Measurements from ENCODE around the gene CLN3. TPM values are rescaled to one million over a fixed set of nuclear protein-coding genes. Genes with fewer than 3 reads are reported as not detected.
A peak's percentile ranks its signal among the peaks of the same experiment; 100 is the strongest.
"Not testable (repeated sequence)": the region's sequence is repeated elsewhere in the genome, so short reads cannot be mapped to it uniquely, and the experiment has no call there.

CLN3 gene
- total RNA-seq, 2 donors from 2014 or later = 44.6 to 57.1 TPM

DNA sequence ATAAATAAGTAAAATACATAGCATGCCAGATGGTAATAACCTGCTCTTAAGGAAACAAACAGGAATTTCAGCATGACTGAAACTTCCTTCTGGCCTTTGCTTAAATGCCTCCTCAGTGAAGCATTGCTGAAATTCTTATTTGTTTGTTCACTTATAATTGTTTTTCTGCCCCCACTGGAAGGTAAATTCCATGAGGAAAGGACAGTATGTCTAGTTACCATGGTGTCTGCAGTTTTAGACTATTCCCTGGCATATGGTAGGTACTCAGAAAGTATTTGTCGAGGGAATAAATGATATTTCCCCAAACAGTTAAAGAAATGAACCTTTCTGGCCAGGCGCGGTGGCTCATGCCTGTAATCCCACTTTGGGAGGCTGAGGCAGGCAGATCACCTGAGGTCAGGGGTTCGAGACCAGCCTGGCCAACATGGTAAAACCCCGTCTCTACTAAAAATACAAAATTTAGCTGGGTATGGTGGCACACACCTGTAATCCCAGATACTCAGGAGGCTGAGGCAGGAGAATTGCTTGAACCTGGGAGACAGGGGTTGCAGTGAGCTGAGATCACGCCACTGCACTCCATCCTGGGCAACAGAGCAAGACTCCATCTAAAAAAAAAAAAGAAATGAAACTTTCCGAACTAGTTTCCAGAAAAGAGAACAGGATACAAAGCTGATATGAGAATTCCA, 35.4 kb upstream of the CLN3 start:
- H3K27me3 Mint-ChIP-seq; H3K36me3 Mint-ChIP-seq (ENCODE audit: low read depth); H3K9me3 ChIP-seq (ENCODE audit: control insufficient read depth, low read length, poor library complexity, severe bottlenecking); ATAC-seq; H3K27ac Mint-ChIP-seq; H3K4me3 Mint-ChIP-seq; DNase-seq: not testable (repeated sequence)
- peaks cover 13% of the 10 kb centered on the region for H3K4me1 Mint-ChIP-seq

DNA sequence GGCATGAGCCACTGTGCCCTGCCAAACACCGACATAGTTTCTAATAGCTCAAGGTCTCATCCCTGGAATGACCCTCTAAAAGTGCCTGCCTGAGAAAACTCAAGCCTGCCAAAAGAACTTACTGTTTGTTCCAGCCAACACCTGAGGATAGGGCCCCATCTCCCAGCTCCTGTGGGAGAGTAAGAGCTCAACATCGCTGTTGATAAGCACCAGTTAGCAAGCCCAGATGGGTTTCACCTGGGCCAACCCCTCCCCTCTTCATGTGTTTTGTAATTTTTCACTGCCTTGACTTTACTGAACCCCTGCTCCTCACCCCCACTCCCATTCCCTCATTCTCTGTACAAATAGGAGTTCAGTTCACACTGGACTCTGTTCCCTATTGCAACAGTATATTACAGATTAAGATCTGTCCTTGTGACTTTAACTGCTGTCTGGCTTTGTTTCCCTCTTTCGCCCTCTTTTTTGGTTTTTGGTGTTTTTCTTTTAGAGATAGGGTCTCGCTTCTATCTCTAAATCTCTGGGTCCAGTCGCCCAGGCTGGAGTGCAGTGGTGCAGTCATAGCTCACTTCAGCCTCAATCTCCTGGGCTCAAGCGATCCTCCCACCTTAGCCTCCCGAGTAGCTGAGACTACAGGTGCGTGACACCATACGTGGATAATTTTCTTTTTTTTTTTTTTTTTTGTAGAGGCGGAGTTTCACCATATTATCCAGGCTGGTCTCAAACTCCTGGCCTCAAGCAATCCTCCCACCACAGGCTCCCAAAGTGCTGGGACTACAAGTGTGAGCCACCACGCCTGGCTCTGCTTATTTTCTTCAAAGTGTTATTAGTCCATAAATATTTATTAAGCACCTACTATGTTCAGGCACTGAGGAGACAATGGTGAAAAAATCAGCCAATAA, 34.6 kb upstream of the CLN3 start:
- Mint-ChIP-seq H3K36me3 (ENCODE audit: low read depth) (no peaks in the 10 kb centered on the region), H3K4me1 (peaks cover 10% of the 10 kb centered on the region), H3K27me3 (no peaks in the 10 kb centered on the region), H3K4me3 (no peak overlapping the region), H3K27ac (no peak overlapping the region)
- H3K9me3 ChIP-seq (ENCODE audit: control insufficient read depth, low read length, poor library complexity, severe bottlenecking) = no peaks in the 10 kb centered on the region
- ATAC-seq (no peak), DNase-seq (no peak)

DNA sequence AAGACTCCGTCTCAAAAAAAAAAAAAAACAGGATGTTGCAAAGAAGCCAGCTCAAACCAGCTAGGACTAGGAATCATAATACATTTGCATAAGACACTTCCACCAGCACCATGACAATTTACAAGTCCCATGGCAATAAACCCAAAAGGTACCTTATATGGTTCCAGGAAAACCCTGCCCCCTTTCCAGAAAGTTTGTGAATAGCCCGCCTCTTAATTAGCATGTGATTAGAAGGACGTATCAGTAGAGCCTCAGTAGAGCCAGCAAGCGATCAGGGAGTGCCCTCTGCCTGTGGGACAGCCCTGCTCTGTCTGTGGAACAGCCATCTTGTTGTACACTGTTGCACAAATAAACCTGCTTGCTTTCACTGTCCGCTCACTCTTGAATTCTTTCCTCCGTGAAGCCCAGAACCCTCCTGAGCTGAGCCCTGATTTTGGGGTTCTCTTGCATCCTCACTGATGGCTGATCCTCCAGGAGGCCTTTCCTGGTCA, 32.9 kb upstream of the CLN3 start:
- peaks cover 16% of the 10 kb centered on the region for H3K4me1 Mint-ChIP-seq
- no peak for DNase-seq
- peak; percentile 61 for ATAC-seq
- H3K4me3 Mint-ChIP-seq = no peak overlapping the region
- no peaks in the 10 kb centered on the region for H3K27me3 Mint-ChIP-seq
- no peaks in the 10 kb centered on the region for H3K9me3 ChIP-seq (ENCODE audit: control insufficient read depth, low read length, poor library complexity, severe bottlenecking)
- no peaks in the 10 kb centered on the region for H3K36me3 Mint-ChIP-seq (ENCODE audit: low read depth)
- H3K27ac Mint-ChIP-seq = peak overlapping the region; percentile 53

GRCh38 chr16:28522792-28523191, 30.9 kb upstream of the CLN3 start:
- no peak overlapping the region for H3K4me3 Mint-ChIP-seq
- H3K27me3 Mint-ChIP-seq = no peaks in the 10 kb centered on the region
- DNase-seq (no peak), ATAC-seq (no peak)
- peak overlapping the region; percentile 47 for H3K27ac Mint-ChIP-seq
- no peaks in the 10 kb centered on the region for H3K36me3 Mint-ChIP-seq (ENCODE audit: low read depth)
- H3K4me1 Mint-ChIP-seq = peaks cover 16% of the 10 kb centered on the region
- H3K9me3 ChIP-seq (ENCODE audit: control insufficient read depth, low read length, poor library complexity, severe bottlenecking) = no peaks in the 10 kb centered on the region

- peaks cover 14% of the 10 kb centered on the region for H3K4me1 Mint-ChIP-seq
- no peaks in the 10 kb centered on the region for H3K36me3 Mint-ChIP-seq (ENCODE audit: low read depth)
- no peaks in the 10 kb centered on the region for H3K9me3 ChIP-seq (ENCODE audit: control insufficient read depth, low read length, poor library complexity, severe bottlenecking)
- DNase-seq (no peak), ATAC-seq (no peak)
- no peak overlapping the region for H3K4me3 Mint-ChIP-seq
- H3K27me3 Mint-ChIP-seq = no peaks in the 10 kb centered on the region
- no peak overlapping the region for H3K27ac Mint-ChIP-seq
Measured at GRCh38 chr16:28521436-28521835, 29.6 kb upstream of the CLN3 start.

DNA sequence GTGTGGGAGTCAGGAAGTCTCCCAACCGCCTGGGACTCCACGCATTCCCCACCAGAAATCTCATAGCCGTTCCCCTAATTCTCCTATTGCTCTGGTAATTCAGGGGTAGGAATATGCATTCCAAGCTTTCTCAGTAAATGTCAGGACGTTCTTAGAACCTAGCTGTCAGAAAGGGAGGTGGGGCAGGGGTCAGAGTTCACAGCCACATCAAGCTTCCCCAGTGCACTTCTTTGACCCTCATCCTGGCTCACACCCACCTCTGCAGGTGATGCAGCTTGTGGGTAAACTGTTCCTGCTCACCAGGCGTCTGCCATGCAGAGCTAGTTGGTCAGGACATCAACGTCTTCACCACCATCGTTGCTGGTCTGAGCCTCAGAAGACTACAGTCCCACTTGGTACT, 28.8 kb upstream of the CLN3 start:
- H3K27me3 Mint-ChIP-seq = no peaks in the 10 kb centered on the region
- no peak overlapping the region for H3K27ac Mint-ChIP-seq
- ATAC-seq = no peak
- no peak overlapping the region for H3K4me3 Mint-ChIP-seq
- H3K9me3 ChIP-seq (ENCODE audit: control insufficient read depth, low read length, poor library complexity, severe bottlenecking) = no peaks in the 10 kb centered on the region
- no peak for DNase-seq
- no peaks in the 10 kb centered on the region for H3K36me3 Mint-ChIP-seq (ENCODE audit: low read depth)
- H3K4me1 Mint-ChIP-seq = peaks cover 13% of the 10 kb centered on the region

- H3K4me1 Mint-ChIP-seq = peaks cover 7% of the 10 kb centered on the region
- DNase-seq = no peak
- H3K27ac Mint-ChIP-seq = peak overlapping the region; percentile 51
- no peak for ATAC-seq
- H3K9me3 ChIP-seq (ENCODE audit: control insufficient read depth, low read length, poor library complexity, severe bottlenecking) = no peaks in the 10 kb centered on the region
- H3K27me3 Mint-ChIP-seq = no peaks in the 10 kb centered on the region
- no peak overlapping the region for H3K4me3 Mint-ChIP-seq
- H3K36me3 Mint-ChIP-seq (ENCODE audit: low read depth) = no peaks in the 10 kb centered on the region
Measured at GRCh38 chr16:28514246-28514645, 22.4 kb upstream of the CLN3 start.

GRCh38 chr16:28513484-28514181, 21.8 kb upstream of the CLN3 start:
- no peaks in the 10 kb centered on the region for H3K9me3 ChIP-seq (ENCODE audit: control insufficient read depth, low read length, poor library complexity, severe bottlenecking)
- no peak for DNase-seq
- Mint-ChIP-seq H3K4me1 (peaks cover 7% of the 10 kb centered on the region), H3K27ac (peak overlapping the region; percentile 51), H3K36me3 (ENCODE audit: low read depth) (no peaks in the 10 kb centered on the region), H3K4me3 (no peak overlapping the region), H3K27me3 (no peaks in the 10 kb centered on the region)
- ATAC-seq = no peak

GRCh38 chr16:28511801-28512789, 20.2 kb upstream of the CLN3 start:
- no peaks in the 10 kb centered on the region for H3K27me3 Mint-ChIP-seq
- ATAC-seq (no peak), DNase-seq (no peak)

DNA sequence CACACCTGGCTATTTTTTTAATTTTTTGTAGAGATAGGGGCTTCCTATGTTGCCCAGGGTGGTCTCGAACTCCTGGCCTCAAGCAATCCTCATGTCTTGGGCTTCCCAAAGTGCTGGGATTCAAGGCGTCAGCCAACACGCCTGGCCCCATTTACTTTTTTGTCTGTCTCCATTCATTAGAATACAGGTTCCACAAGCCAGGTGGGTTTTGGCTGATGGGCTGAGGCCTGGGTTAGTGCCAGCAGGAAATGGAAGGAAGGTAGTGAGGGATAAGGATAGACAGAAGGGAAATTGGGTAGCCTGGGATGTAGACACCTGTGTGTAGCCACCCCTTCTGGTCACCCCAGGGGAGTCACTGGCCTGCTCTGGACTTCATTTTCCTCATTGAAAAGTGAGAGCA, 19.2 kb upstream of the CLN3 start:
- H3K9me3 ChIP-seq (ENCODE audit: control insufficient read depth, low read length, poor library complexity, severe bottlenecking) = no peaks in the 10 kb centered on the region
- no peaks in the 10 kb centered on the region for H3K27me3 Mint-ChIP-seq
- DNase-seq (no peak), ATAC-seq (no peak)
- no peaks in the 10 kb centered on the region for H3K36me3 Mint-ChIP-seq (ENCODE audit: low read depth)
- H3K4me1 Mint-ChIP-seq = peaks cover 18% of the 10 kb centered on the region
- peak overlapping the region; percentile 66 for H3K27ac Mint-ChIP-seq
- no peak overlapping the region for H3K4me3 Mint-ChIP-seq

More at GRCh38 chr16:28511801-28512789, 20.2 kb upstream of the CLN3 start:
- H3K4me1 Mint-ChIP-seq = peaks cover 14% of the 10 kb centered on the region
- H3K27ac Mint-ChIP-seq = no peak overlapping the region
- no peaks in the 10 kb centered on the region for H3K9me3 ChIP-seq (ENCODE audit: control insufficient read depth, low read length, poor library complexity, severe bottlenecking)
- no peaks in the 10 kb centered on the region for H3K36me3 Mint-ChIP-seq (ENCODE audit: low read depth)
- H3K4me3 Mint-ChIP-seq = no peak overlapping the region

DNA sequence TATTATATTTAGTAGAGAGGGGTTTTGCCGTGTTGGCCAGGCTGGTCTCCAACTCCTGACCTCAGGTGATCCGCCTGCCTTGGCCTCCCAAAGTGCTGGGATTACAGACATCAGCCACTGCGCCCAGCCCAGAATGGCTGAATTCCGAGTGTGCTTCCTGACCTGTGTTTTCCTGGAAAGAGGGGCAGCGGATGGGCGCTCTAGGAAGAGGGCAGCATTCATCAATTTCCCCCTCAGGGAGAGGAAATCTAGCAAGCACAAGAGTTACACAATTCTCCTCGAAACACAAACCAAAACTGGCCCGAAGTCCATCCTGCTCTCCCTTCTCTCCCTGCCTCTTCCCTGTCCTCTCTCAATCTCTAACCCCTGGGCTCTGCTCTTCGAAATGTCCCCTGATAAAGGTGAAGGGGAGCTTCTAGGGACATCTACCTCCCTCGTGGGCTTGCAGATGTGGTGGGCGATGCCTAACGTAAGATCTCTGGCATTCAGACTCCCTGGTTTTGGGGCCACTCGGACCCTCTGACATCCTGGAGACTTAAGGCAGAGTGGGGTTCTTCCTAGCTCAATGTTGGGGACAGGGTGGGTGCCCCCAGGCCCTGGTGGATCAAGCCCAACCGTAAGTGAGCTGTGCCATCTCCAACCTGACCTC, 13.7 kb upstream of the CLN3 start:
- H3K9me3 ChIP-seq (ENCODE audit: control insufficient read depth, low read length, poor library complexity, severe bottlenecking) = no peaks in the 10 kb centered on the region
- Mint-ChIP-seq H3K4me3 (no peak overlapping the region), H3K27ac (no peak overlapping the region), H3K27me3 (no peaks in the 10 kb centered on the region), H3K36me3 (ENCODE audit: low read depth) (no peaks in the 10 kb centered on the region), H3K4me1 (peaks cover 14% of the 10 kb centered on the region)
- DNase-seq = no peak
- no peak for ATAC-seq
